GM12878 (cell line): ENCODE data around the gene ZDHHC14. TPM values are rescaled to one million over a fixed set of nuclear protein-coding genes. Genes with fewer than 3 reads are reported as not detected.

Experiments used
- ATAC-seq: fragments of 200-7000 bp; cut with Tn5 transposase; 3 replicates; pipeline ENCODE4 v1.9.1; 2020; ENCODE audit warnings: mild to moderate bottlenecking, moderate library complexity
- BruUV-seq: library from RNA; stranded (reverse); fragments of 400-500 nt; replicated peaks from 2 replicates; lab custom pipeline; 2021; lab: Mats Ljungman, UMichigan
- CTCF ChIA-PET: fragments of 300-600 bp; sonication (Branson Sonifier 250); formaldehyde crosslinking; extraction: SDS; loops from one replicate; lab custom pipeline; 2021; ENCODE audit warnings: inconsistent platforms; lab: Yijun Ruan, JAX
- POLR2A ChIA-PET: fragments of 350-600 bp; formaldehyde crosslinking; extraction: SDS; loops from one replicate; lab custom pipeline; 2021; ENCODE audit warnings: inconsistent platforms; lab: Charles Lee
- RAD21 ChIA-PET: fragments of 300-600 bp; sonication (Branson Sonifier 250); formaldehyde crosslinking; loops from one replicate; lab custom pipeline; 2023; ENCODE audit warnings: antibody characterized with exemption; ENCODE audit not compliant: unreplicated experiment; lab: Charles Lee
- SMC1A ChIA-PET: fragments of 300-600 bp; sonication (Branson Sonifier 250); formaldehyde crosslinking; loops from one replicate; lab custom pipeline; 2023; ENCODE audit not compliant: unreplicated experiment, uncharacterized antibody; lab: Charles Lee
- DNase-seq: peaks from one replicate; pipeline ENCODE4 v3.0.0-alpha.2; 2011; ENCODE audit warnings: low read depth, low spot score
- FAIRE-seq: peaks from 3 replicates; lab custom pipeline; 2011; peaks lifted over from hg19 to GRCh38; lab: Jason Lieb, UNC
- H2AFZ ChIP-seq: 2 replicates; pipeline ENCODE4 v1.6.0; 2011; ENCODE audit warnings: low read depth, low read length, control low read depth; ENCODE audit not compliant: control insufficient read depth
- H3K27ac ChIP-seq: 2 replicates; pipeline ENCODE4 v1.5.1; 2011; ENCODE audit warnings: control low read depth; ENCODE audit not compliant: control insufficient read depth, insufficient read depth
- H3K27me3 ChIP-seq, 2 experiments: replicated peaks in 1 of 2; 2 replicates each; pipeline versions ENCODE4 v1.6.0 to v1.6.1; 2011; ENCODE audit warnings: low read length in 1 of 2; ENCODE audit not compliant: control insufficient read depth in 2 of 2, insufficient read depth in 2 of 2
- H3K36me3 ChIP-seq, 2 experiments: 2 replicates each; pipeline ENCODE4 v1.5.1; 2011; ENCODE audit warnings: low read length in 1 of 2; ENCODE audit not compliant: control insufficient read depth in 2 of 2, insufficient read depth in 2 of 2
- H3K4me1 ChIP-seq: 2 replicates; pipeline ENCODE4 v1.6.1; 2011; ENCODE audit warnings: mild to moderate bottlenecking, low read length, moderate library complexity, mixed read lengths; ENCODE audit not compliant: control insufficient read depth, insufficient read depth
- H3K4me2 ChIP-seq: 2 replicates; pipeline ENCODE4 v1.6.0; 2011; ENCODE audit warnings: control low read depth; ENCODE audit not compliant: control insufficient read depth, insufficient read depth
- H3K4me3 ChIP-seq: fragments of 200-600 bp; sonication (generic); 2 replicates; pipeline ENCODE4 v1.5.1; 2016
- H3K79me2 ChIP-seq: 2 replicates; pipeline ENCODE4 v1.6.0; 2011; ENCODE audit warnings: low read length; ENCODE audit not compliant: control insufficient read depth, insufficient read depth
- H3K9ac ChIP-seq: 2 replicates; pipeline ENCODE4 v1.8.0; 2011; ENCODE audit warnings: low read length, control low read depth, mixed read lengths; ENCODE audit not compliant: control insufficient read depth, insufficient read depth
- H3K9me3 ChIP-seq: replicated peaks from 3 replicates; pipeline ENCODE4 v1.5.1; 2011; ENCODE audit warnings: mild to moderate bottlenecking, low read length; ENCODE audit not compliant: control insufficient read depth, insufficient read depth
- H4K20me1 ChIP-seq: 2 replicates; pipeline ENCODE4 v1.6.0; 2011; ENCODE audit not compliant: control insufficient read depth, insufficient read depth
- BRCA1 ChIP-seq: IDR thresholded peaks from 2 replicates; pipeline ENCODE4 v1.6.1; 2011; ENCODE audit warnings: low read depth, low read length, improper control_type of control experiment
- CHD2 ChIP-seq: IDR thresholded peaks from 2 replicates; pipeline ENCODE4 v1.6.1; 2011; ENCODE audit warnings: low read depth, low read length, improper control_type of control experiment, borderline replicate concordance
- EP300 ChIP-seq, 2 experiments: fragments of 150-350 bp in 1 of 2; IDR thresholded peaks; 2 replicates each; pipeline ENCODE4 v1.6.1; 2011 to 2012; ENCODE audit warnings: low read depth in 2 of 2, low read length in 2 of 2, borderline replicate concordance in 1 of 2, improper control_type of control experiment in 1 of 2, inconsistent platforms in 1 of 2; ENCODE audit not compliant: control insufficient read depth in 1 of 2
- EZH2 ChIP-seq: IDR thresholded peaks from 2 replicates; pipeline ENCODE4 v1.6.1; 2012; ENCODE audit warnings: low read depth, mild to moderate bottlenecking, control low read depth, inconsistent platforms, low read length, borderline replicate concordance; ENCODE audit not compliant: control insufficient read depth
- FOXK2 ChIP-seq: fragments of 450-650 bp; IDR thresholded peaks from 2 replicates; pipeline ENCODE4 v1.6.1; 2017; ENCODE audit warnings: mild to moderate bottlenecking, moderate library complexity
- HDAC2 ChIP-seq: fragments of 200-600 bp; sonication (generic); IDR thresholded peaks from 2 replicates; pipeline ENCODE4 v1.6.1; 2017
- MYB ChIP-seq: fragments of 150-350 bp; IDR thresholded peaks from 2 replicates; pipeline ENCODE4 v1.6.1; 2014; ENCODE audit warnings: mild to moderate bottlenecking, low read depth, low read length, borderline replicate concordance
- NFYB ChIP-seq: IDR thresholded peaks from 2 replicates; pipeline ENCODE4 v1.6.1; 2011; ENCODE audit warnings: low read depth, mild to moderate bottlenecking, low read length, improper control_type of control experiment, moderate library complexity; ENCODE audit not compliant: insufficient read depth
- RELA ChIP-seq: fragments of 450-650 bp; IDR thresholded peaks from 2 replicates; pipeline ENCODE4 v1.8.0; 2014; ENCODE audit warnings: borderline replicate concordance; ENCODE audit not compliant: partially characterized antibody
- SUZ12 ChIP-seq: fragments of 200-600 bp; sonication (generic); IDR thresholded peaks from one replicate; pipeline ENCODE4 v1.6.1; 2018; ENCODE audit warnings: antibody characterized with exemption, mild to moderate bottlenecking; ENCODE audit not compliant: unreplicated experiment
- TBL1XR1 ChIP-seq: IDR thresholded peaks from 2 replicates; pipeline ENCODE4 v1.6.1; 2012; ENCODE audit warnings: low read depth, low read length, improper control_type of control experiment
- YY1 ChIP-seq: IDR thresholded peaks from 2 replicates; pipeline ENCODE4 v1.6.1; 2011; ENCODE audit warnings: low read depth, mild to moderate bottlenecking, low read length
- ZSCAN29 ChIP-seq: fragments of 450-650 bp; IDR thresholded peaks from 2 replicates; pipeline ENCODE4 v1.6.1; 2017; ENCODE audit warnings: mild to moderate bottlenecking, moderate library complexity
- WGBS: methylation state at CpG from one replicate; pipeline ENCODE4 v1.1.6; 2016; ENCODE audit warnings: low lambda C conversion rate; ENCODE audit not compliant: insufficient replicate concordance, insufficient coverage; ENCODE audit errors: missing lambda C conversion rate; 5-methylcytosine and 5-hydroxymethylcytosine counted together
- in situ Hi-C: fragments of 300-500 bp; cut with MboI; formaldehyde crosslinking; loops from 9 replicates; pipeline ENCODE4 v1.14.3; 2018; ENCODE audit warnings: mixed read lengths
- intact Hi-C: fragments of 100-400 bp; cut with micrococcal nuclease; formaldehyde crosslinking; loops from one replicate; pipeline ENCODE4 v1.14.2; 2022; ENCODE audit not compliant: unreplicated experiment
- polyA plus RNA-seq, 11 experiments: library from polyadenylated mRNA; depleted of rRNA in 4 of 11; unstranded in 6 of 11; stranded (reverse) in 5 of 11; fragments of >200 nt; fragmentation: Nextera tagmentation in 4 of 11; fragmentation: Illumina TruSeq in 1 of 11; extraction: Ambion mirVana in 4 of 11; extraction: Trizol in 1 of 11; gene quantifications; 1 replicate in 1 of 11; 2 replicates in 10 of 11; pipeline versions ENCODE4 v1.2.1 to v1.2.3, GENCODE V29; 2011 to 2016; ENCODE audit warnings: inconsistent platforms in 2 of 11, missing spikeins in 2 of 11, low read depth in 1 of 11
- total RNA-seq, 4 experiments: library from RNA; depleted of rRNA in 3 of 4; stranded (reverse); fragments of >200 nt in 3 of 4; fragmentation: Illumina TruSeq in 1 of 4; extraction: Trizol in 1 of 4; gene quantifications; 2 replicates each; pipeline versions ENCODE4 v1.2.1 to v1.2.3, GENCODE V29; 2013 to 2021
- TF ChIP-seq, protein P1 (sequence below): fragments of 450-650 bp; IDR thresholded peaks from 2 replicates; pipeline ENCODE4 v1.6.1; 2017; ENCODE audit warnings: borderline replicate concordance

The ZDHHC14 gene
- total and polyA plus RNA-seq, 10 of the 15 experiments (the other 5 are each of a cell fraction or from before 2014, with no cell fraction given), result 0.15 to 16.0 (median 0.76) TPM; not detected in 1

DNA sequence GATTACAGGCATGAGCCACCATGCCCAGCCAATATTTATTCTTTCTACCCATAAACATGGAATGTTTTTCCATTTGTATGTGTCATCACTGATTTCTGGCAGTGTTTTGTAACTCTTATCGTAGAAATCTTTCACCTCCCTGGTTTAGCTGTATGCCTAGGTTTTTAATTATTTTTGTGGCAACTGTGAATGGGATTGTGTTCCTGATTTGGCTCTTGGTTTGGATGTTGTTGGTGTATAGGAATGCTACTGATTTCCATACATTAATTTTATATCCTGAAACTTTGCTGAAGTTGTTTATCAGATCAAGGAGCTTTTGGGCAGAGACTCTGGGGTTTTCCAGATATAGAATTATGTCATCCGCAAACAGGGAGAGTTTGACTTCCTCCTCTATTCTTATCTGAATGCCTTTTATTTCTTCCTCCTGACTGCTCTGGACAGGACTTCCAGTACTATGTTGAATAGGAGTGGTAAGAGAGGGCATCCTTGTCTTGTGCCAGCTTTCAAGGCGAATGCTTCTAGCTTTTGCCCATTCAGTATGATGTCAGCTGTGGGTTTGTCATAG is 198.6 kb downstream of the ZDHHC14 start (continued):
- no peak for TF ChIP-seq HDAC2
- no peak for TF ChIP-seq ZSCAN29
- no peak for TF ChIP-seq FOXK2
- TF ChIP-seq YY1, result no peak
- TF ChIP-seq BRCA1, result no peak
- TF ChIP-seq MYB, result no peak
- TF ChIP-seq, all 136 proteins: peak for 0

DNA sequence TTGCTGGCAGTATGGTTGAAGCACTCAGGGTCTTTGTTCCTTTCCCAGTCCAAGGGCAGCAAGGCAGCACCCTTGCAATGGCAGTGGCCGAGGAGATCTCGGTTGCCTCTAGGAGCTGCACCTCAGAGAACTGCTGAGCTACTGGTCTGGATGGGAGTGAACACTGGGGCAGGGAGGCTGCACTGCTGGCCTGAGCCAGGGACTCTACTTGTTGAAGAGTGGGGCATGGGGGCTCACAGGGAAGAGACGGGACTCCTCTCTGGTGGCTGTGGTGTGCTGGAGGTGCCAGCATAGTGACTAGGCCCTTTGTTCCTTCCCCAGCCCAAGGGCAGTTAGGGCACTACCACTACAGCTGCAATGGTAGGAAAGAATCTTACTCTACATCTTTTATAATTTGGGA is 203.0 kb downstream of the ZDHHC14 start:
- 68% methylated on average over 3 of the region's 3 CpGs for WGBS
- no peak for ATAC-seq

More for the DNA sequence above, 203.0 kb downstream of the ZDHHC14 start:
- no peak for FAIRE-seq
- BruUV-seq, result no TSS peak
- Histone ChIP-seq H3K9ac (no peak overlapping the region), H4K20me1 (no peaks in the 10 kb centered on the region), H3K4me3 (no peak overlapping the region), H3K79me2 (no peaks in the 10 kb centered on the region), H2AFZ (no peak overlapping the region), H3K27me3 (no peaks in the 10 kb centered on the region; a peak in 1 of 4 replicates), H3K9me3 (peaks cover 23% of the 10 kb centered on the region; the same call in 2 of the 3 replicates), H3K36me3 (no peaks in the 10 kb centered on the region; a peak in 1 of 4 replicates), H3K4me2 (no peak overlapping the region), H3K4me1 (no peaks in the 10 kb centered on the region), H3K27ac (no peak overlapping the region)
- no peak for TF ChIP-seq EP300 (IDR thresholded peaks at IDR 0.05; ENCODE audit: borderline replicate concordance in 1 of 2, control insufficient read depth in 1 of 2, low read depth in 2 of 2, low read length in 2 of 2)
- no peak for TF ChIP-seq TBL1XR1
- no peak for TF ChIP-seq ZSCAN29
- TF ChIP-seq RELA, result no peak
- TF ChIP-seq, protein P1, sequence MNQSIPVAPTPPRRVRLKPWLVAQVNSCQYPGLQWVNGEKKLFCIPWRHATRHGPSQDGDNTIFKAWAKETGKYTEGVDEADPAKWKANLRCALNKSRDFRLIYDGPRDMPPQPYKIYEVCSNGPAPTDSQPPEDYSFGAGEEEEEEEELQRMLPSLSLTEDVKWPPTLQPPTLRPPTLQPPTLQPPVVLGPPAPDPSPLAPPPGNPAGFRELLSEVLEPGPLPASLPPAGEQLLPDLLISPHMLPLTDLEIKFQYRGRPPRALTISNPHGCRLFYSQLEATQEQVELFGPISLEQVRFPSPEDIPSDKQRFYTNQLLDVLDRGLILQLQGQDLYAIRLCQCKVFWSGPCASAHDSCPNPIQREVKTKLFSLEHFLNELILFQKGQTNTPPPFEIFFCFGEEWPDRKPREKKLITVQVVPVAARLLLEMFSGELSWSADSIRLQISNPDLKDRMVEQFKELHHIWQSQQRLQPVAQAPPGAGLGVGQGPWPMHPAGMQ, result no peak
- no peak for TF ChIP-seq NFYB
- no peak for TF ChIP-seq SUZ12
- TF ChIP-seq EZH2, result no peak
- TF ChIP-seq CHD2, result no peak
- SMC1A ChIA-PET, result interaction anchor here (2.2 kb wide), 1 partner anchor 13 kb away, joined by 4 read pairs; no protein-coding TSS in a partner anchor
- no peak for DNase-seq
- intact Hi-C loops, result no loop called here
- CTCF ChIA-PET, result interaction anchor here (1.1 kb wide), 1 partner anchor 13 kb away, joined by 3 read pairs; no protein-coding TSS in a partner anchor
- in situ Hi-C loops, result no loop called here
- RAD21 ChIA-PET, result no interaction called here
- POLR2A ChIA-PET, result no interaction called here
